ENCODE results near the gene SYNGR1. TPM values are rescaled to one million over a fixed set of nuclear protein-coding genes. Genes with fewer than 3 reads are reported as not detected.
A peak's percentile ranks its signal among the peaks of the same experiment; 100 is the strongest.

Gene SYNGR1
- total and polyA plus RNA-seq, 2 of the 8 experiments (the other 6 are each of a cell fraction or from before 2014, with no cell fraction given), result 32.5 to 84.7 TPM

DNA sequence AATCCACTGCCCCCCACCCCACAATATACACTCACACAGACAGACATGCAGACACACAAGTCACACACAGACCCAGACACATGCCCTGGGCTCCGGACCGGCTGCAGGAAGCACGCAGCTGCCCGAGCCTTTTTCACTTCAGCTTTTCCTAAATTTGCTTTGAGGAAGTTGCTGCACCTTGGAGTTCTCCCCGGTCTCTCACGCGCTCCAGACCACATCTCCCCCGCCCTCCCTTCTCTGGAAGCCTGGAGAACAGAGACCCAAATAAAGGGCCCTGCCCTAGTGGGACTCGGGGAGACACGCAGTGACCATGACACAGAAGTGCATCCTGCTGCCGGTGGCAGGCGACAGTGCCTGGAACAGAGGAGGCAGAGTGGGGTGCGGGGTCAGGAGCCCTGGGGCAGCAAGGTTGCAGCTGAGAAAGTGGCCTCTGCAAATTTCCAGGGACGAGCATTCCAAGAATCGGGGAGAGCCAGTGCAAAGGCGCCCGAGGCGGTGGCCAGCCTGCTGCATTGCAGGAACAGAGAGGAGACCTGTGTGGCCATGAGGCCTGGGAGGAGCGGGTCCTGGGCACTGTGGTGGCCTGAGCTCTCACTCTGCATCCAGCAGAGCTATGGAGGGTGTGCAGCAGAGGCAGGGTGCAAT, 49.5 kb upstream of the SYNGR1 start:
- no peak overlapping the region for H3K14ac ChIP-seq (ENCODE audit: insufficient read length)
- peak overlapping the region; percentile 2; the same call in 1 of the 2 replicates for H2AK5ac ChIP-seq (ENCODE audit: low read depth, low read length)
- H3K36me3 ChIP-seq (ENCODE audit: control insufficient read depth in 2 of 4, insufficient read depth in 4 of 4, low read length in 3 of 4), result no peaks in the 10 kb centered on the region
- H2BK20ac ChIP-seq (ENCODE audit: low read length), result peak overlapping the region; percentile 48; the same call in 1 of the 2 replicates
- no peak overlapping the region for H3K9ac ChIP-seq (replicated peaks in 1 of 4; ENCODE audit: extremely low read depth in 1 of 4, low read depth in 3 of 4, low read length in 3 of 4)
- peak overlapping the region; percentile 75; the same call in 1 of the 2 replicates for H2BK12ac ChIP-seq (ENCODE audit: low read depth, low read length)
- H3K9me3 ChIP-seq (ENCODE audit: insufficient read depth in 2 of 2, low read depth in 1 of 2, low read length in 1 of 2), result peaks cover 0 to 3% of the 10 kb centered on the region in 2 experiments; a peak in 1 of 4 replicates
- H3K56ac ChIP-seq (replicated peaks; ENCODE audit: insufficient read length, low read depth, low read length), result no peak overlapping the region
- no peak overlapping the region for H3K27ac ChIP-seq (ENCODE audit: low read depth, low read length)
- H2BK5ac ChIP-seq (ENCODE audit: low read depth, low read length), result peak overlapping the region; percentile 71; the same call in 1 of the 2 replicates
- no peaks in the 10 kb centered on the region for H3K23me2 ChIP-seq (ENCODE audit: low read depth, low read length)
- peaks cover 2 to 24% (median 7%) of the 10 kb centered on the region in 4 experiments for H3K4me1 ChIP-seq (replicated peaks in 1 of 4; ENCODE audit: control insufficient read depth in 3 of 4, insufficient read depth in 4 of 4, low read length in 3 of 4)
- H3K18ac ChIP-seq (ENCODE audit: extremely low read depth, low read length), result peak overlapping the region; percentile 60
- ChIA-PET POLR2A (ENCODE audit: partially characterized antibody) (interaction anchor here (0.7 to 37.3 kb wide), 9 partner anchors 7 to 220 kb away, joined by 3 to 692 read pairs (median 4); partner anchors contain the start of genes ATF4 and RPL3), CTCF (ENCODE audit: partially characterized antibody) (interaction anchor here (0.6 to 2.2 kb wide), 17 partner anchors 9 to 371 kb away, joined by 3 to 10 read pairs (median 3); no protein-coding TSS in a partner anchor)
- H3K79me2 ChIP-seq (ENCODE audit: control insufficient read depth in 1 of 2, insufficient read depth in 2 of 2, low read length in 2 of 2), result no peaks in the 10 kb centered on the region
- no peak overlapping the region for H3K4me2 ChIP-seq (ENCODE audit: insufficient read depth in 1 of 2, low read depth in 2 of 2, low read length in 2 of 2)
- no peak for TF ChIP-seq CTBP2 (IDR thresholded peaks at IDR 0.05; ENCODE audit: borderline replicate concordance, insufficient read depth, insufficient read length, low read length)
- TF ChIP-seq SIN3A (conservative IDR thresholded peaks at IDR 0.05 in 1 of 2, IDR thresholded peaks at IDR 0.05 in 1 of 2; ENCODE audit: low read depth in 1 of 2, low read length in 2 of 2), result 0 out of 4 replicates have a peak, but pooled peaks of 1 of the 2 experiments have one; percentile 26
- peak in 1 of 2 experiments; percentile 11; a peak in 2 of 4 replicates for TF ChIP-seq RAD21 (IDR thresholded peaks at IDR 0.05 in 1 of 2, conservative IDR thresholded peaks at IDR 0.05 in 1 of 2; ENCODE audit: low read depth in 2 of 2, low read length in 2 of 2)
- no peaks in the 10 kb centered on the region for H4K20me1 ChIP-seq (replicated peaks in 1 of 2; ENCODE audit: control insufficient read depth in 1 of 2, insufficient read depth in 2 of 2, low read length in 2 of 2)
- no peaks in the 10 kb centered on the region for H3K79me1 ChIP-seq (ENCODE audit: low read depth, low read length)
- 0 out of 2 replicates have a peak overlapping the region, but pooled peaks have one; percentile 45 for H2AFZ ChIP-seq (ENCODE audit: low read length)
- FAIRE-seq, result no peak
- H3K23ac ChIP-seq (ENCODE audit: insufficient read length), result no peak overlapping the region
- H2BK120ac ChIP-seq (replicated peaks; ENCODE audit: low read depth, low read length), result peak overlapping the region; percentile 28
- no peak overlapping the region for H3K4ac ChIP-seq (replicated peaks; ENCODE audit: insufficient read length, low read depth, low read length)
- DNase-seq (ENCODE audit: low read depth in 1 of 2, low spot score in 2 of 2), result no peak
- 74% methylated on average over 19 of the region's 19 CpGs; no CpG with 5 or more reads in 1 of the 2 experiments for WGBS, 2 experiments (ENCODE audit: extremely low coverage in 1 of 2, insufficient coverage in 1 of 2, insufficient read length in 1 of 2, insufficient replicate concordance in 2 of 2, low coverage in 1 of 2, low lambda C conversion rate in 2 of 2, missing lambda C conversion rate in 1 of 2)
- H3K27me3 ChIP-seq (replicated peaks in 1 of 4; ENCODE audit: control insufficient read depth in 3 of 4, extremely low read depth in 1 of 4, insufficient read depth in 3 of 4, low read length in 3 of 4), result no peaks in the 10 kb centered on the region; a peak in 1 of 7 replicates
- H3K4me3 ChIP-seq (ENCODE audit: extremely low read depth in 1 of 4, insufficient read depth in 2 of 4, low read depth in 3 of 4, low read length in 4 of 4), result no peak overlapping the region
- no peak overlapping the region for H4K8ac ChIP-seq (ENCODE audit: extremely low read depth, insufficient read depth, low read length)
- H4K91ac ChIP-seq (replicated peaks; ENCODE audit: insufficient read length, low read length), result peak overlapping the region; percentile 60
- H4K5ac ChIP-seq (ENCODE audit: insufficient read length, low read depth, low read length), result no peak overlapping the region
- peak overlapping the region; percentile 95; the same call in 1 of the 2 replicates for H2BK15ac ChIP-seq (ENCODE audit: low read length)
